Esophagus squamous epithelium (tissue), 4 donors: ENCODE data around the gene ANKS1B.

Experiments used
- CTCF ChIP-seq, 6 experiments: fragments of 450-650 bp in 4 of 6; fragments of 200-600 bp in 2 of 6; sonication (generic) in 2 of 6; IDR thresholded peaks; one replicate each; pipeline ENCODE4 v1.5.1; 2016 to 2019; ENCODE audit warnings: antibody characterized with exemption in 6 of 6, mild to moderate bottlenecking in 4 of 6, moderate library complexity in 4 of 6
- POLR2A ChIP-seq, 4 donors: fragments of 450-650 bp; IDR thresholded peaks; one replicate each; pipeline ENCODE4 v1.6.1; 2017; ENCODE audit warnings: antibody characterized with exemption in 4 of 4, mild to moderate bottlenecking in 4 of 4, moderate library complexity in 3 of 4

- TF ChIP-seq CTCF (IDR thresholded peaks at IDR 0.05) (no peak), POLR2A (IDR thresholded peaks at IDR 0.05) (no peak)
Observed at GRCh38 chr12:99598785-99599184, 386.0 kb downstream of the ANKS1B start.
